GM12873 (cell line): ENCODE results near the gene PHF21A.

Experiments
- CTCF ChIP-seq: IDR thresholded peaks from 2 replicates; pipeline ENCODE4 v1.5.1; 2012; ENCODE audit warnings: low read depth, mild to moderate bottlenecking, moderate library complexity, low read length, control low read depth; ENCODE audit not compliant: insufficient read depth; ENCODE audit errors: missing control alignments

Gene PHF21A

GRCh38 chr11:46063138-46063537 is 58.1 kb downstream of the PHF21A start:
- no peak for TF ChIP-seq CTCF

DNA sequence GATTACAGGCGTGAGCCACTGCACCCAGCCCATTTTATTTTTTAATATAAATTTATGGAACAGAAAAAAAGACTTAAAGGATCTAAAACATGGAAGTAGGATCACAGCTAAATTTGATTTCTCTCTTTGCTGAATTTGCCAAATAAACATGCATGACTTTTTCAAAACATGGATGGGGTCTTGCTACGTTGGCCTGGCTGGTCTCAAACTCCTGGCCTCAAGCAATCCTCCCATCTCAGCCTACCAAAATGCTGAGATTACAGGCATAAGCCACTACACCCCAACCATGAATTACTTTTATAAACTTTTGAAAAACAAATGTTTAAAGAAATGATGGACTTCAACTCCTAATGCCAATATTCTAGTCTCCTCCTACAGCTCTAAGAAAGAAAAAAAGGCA is 61.2 kb downstream of the PHF21A start:
- no peak for TF ChIP-seq CTCF

GRCh38 chr11:46057489-46057888 is 63.8 kb downstream of the PHF21A start:
- no peak for TF ChIP-seq CTCF

DNA sequence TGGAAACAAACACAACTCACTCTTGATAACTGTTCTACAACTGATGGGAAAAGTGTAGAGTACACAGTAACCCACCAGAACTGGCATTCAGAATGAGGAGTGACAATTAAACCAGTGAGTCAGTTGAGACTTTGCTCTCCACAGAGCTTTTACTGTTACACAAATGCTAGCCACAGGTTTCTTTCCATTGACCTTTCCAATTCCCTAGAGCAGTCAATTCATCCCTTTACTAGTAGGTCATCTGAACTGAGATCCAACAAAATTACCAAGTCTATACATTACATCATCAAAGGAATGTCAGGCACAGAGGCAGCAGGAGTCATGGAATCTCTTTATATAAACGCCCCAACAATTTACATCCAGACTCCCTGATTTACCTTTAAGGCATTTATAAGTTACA is 65.9 kb downstream of the PHF21A start:
- no peak for TF ChIP-seq CTCF

DNA sequence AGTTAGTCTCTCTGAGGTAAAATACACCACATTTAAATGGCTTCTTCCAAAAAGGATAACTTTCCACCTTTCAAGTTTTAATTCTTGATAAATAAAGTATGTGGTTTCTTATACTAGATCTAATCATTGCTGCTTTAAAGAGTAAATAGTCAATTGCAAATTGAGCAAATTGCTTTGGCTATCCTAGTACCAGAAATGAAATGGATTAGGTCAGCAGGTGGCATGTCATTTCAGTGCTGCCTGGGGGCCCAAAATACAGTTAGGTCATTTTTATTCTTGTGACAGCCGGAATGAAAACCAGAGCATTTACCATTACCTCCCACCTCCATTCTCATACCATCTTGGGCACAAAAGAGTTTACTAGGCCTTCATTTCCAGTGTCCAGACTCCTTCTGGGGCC is 70.2 kb downstream of the PHF21A start:
- TF ChIP-seq CTCF = no peak

GRCh38 chr11:46050662-46051061 is 70.6 kb downstream of the PHF21A start:
- TF ChIP-seq CTCF = no peak

DNA sequence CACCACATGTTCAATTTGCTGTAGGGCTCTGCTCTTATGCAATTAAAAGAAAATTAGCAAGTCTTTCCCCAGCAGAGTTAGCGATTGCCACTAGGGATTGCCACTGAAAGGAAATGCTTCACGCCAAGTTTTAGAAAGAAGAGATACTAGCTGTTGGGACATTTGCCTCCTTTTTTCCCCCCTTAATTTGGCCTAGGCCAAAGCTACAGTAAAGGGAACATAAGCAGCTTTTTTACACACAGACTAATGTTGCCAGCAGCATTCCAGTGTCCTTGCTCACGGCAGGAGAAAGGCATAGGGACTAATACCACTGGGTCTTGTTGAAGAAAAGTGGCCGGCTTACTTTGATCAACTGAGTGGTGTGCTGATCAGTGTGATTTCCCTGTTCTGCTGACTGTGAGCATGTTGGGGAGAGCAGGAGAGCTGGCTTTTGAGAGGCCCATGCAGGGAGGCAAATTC is 71.2 kb downstream of the PHF21A start:
- TF ChIP-seq CTCF = no peak
